CD4-positive, alpha-beta T cell treated with Interleukin-21 for 1 hour (primary cell): ENCODE data around the gene PAX3.

ENCODE experiments used
- DNase-seq: peaks from one replicate; pipeline ENCODE4 v3.0.0-alpha.2; 2020

The PAX3 gene

GRCh38 chr2:222295368-222296062 lies 3.3 kb downstream of the PAX3 start:
- no peak for DNase-seq

GRCh38 chr2:222294996-222295367 lies 3.8 kb downstream of the PAX3 start:
- DNase-seq: no peak

DNA sequence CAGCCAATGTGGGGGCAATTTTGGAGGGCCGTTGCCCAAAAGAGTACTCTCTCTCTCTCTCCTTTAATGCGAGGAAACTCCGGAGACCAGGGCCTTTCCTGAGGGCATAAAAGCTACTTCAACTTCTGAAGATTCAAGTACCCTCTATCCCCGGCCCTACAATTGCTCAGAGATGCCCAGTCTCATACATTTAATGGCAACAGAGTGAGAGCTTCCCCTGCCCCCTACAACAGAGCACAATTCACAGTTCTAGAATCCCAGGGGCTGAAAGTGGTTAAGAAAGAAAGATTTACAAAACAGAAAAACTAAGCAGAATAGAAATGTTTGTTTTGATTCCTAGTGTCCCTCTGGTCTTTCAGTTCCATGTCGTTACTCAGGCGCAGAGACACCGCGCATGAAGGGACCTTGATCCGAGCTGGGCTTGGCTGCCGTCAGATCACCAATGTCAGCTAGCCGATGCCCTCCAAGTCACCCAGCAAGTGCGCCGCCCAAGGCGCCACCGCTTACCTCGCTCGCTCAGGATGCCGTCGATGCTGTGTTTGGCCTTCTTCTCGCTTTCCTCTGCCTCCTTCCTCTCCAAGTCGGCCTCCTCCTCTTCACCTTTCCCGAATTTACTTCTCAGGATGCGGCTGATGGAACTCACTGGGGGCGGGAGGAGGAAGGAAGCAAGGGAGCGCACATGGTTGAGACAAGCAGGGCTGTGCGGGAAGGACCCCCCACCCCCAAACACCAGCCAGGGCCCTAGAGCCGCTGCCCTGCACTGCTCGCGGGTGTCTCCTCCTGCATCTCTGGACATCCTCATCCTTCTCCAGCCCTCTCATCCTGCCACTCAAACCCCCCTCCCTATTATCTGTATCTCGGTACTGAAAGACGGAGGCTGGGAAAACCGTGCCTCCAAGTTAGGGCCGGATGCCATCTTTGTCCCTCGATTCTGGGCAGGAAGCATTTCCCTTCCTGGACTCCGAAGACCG lies 4.9 kb downstream of the PAX3 start:
- DNase-seq: no peak

- no peak for DNase-seq
Observed at GRCh38 chr2:222292149-222293134, 6.4 kb downstream of the PAX3 start.

- DNase-seq: no peak
Observed at GRCh38 chr2:222291485-222291841, 7.3 kb downstream of the PAX3 start.

GRCh38 chr2:222290736-222291484 lies 7.9 kb downstream of the PAX3 start:
- DNase-seq: no peak

DNA sequence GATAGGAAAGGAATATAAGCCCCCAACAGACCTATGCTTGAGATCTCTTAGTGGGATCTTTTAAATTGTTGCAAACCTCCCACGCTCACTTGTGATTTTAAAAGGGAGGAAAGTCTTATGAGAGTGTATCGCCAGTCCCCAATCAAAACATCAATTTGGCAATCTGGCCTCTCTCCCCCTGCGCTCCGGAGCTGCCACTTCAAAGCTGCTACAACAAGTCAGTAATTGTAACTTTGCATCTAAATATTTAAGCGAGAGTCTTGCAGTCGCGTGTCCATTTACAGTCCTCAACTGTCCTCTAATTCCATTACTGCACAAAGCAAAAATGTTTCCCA lies 8.4 kb downstream of the PAX3 start:
- DNase-seq: no peak

DNA sequence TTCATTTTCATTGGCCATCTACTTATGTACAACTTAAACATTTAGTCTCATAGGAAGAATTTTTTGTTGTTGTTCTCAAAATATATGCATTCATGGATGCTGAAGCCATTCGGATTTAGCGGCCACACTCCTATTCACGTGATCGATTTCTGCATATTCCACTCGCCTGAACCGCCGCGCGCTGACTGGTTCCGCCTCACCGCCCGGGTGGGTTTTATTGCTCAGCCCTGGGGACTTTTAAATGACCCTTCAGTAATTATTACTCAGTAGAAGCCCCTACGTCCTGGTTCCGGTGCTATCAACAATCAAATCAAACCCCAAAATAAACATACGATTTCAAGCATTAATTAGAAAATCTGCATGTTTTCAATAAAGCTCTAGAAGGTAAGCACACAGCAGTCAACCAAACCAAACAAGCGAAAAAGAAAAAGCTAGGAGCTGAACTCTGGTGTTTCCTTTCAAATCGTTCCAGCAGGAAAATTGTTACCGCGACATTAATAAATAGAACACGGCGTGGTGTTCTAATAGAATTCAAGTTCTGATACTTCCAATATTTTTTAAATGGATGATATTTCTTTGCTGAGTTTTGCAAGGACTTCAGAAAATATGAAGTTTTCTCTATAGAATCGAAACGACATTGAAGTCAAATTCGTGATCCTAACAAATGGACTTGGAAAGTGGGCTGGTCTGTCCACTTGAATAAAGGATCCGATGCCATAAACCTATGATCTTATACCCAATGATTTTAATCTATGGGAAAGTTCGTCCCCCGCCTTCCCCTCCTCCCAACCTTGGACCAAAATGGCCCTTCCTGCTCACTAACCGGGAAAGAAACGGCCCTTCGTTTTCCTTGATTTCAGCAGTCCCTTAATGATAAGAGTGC lies 9.3 kb downstream of the PAX3 start:
- DNase-seq: no peak

DNA sequence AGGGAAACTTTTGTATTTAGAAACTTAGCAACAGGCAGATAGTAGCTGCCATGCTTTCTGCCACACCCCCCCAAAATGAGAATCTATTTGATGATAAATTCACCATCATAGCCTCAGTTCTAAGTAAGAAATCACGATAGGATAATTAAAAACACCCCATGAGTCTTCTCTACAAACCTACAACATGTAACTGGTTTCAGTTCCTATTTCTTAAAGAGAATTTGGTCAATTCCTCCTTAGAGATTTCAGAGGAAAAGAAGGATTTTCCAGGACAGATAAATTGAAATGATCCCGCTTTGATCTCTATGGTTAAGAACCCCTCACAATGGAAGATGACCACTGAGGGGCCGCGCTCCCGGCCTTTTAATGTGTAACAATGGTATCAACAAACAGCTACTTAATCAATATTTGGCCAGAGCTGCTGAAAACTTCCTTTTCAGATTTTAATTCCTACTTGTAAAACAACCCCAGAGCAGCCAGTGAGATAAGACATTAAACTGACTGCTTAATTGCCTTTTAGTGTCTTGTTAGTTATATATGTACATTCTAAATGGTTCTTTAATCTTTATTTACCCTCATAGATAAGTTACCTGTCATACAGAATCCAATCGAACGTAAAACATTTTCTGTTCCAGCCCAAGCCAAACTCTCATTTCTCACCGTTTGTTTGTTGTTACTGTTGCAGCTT lies 10.1 kb downstream of the PAX3 start:
- no peak for DNase-seq

DNA sequence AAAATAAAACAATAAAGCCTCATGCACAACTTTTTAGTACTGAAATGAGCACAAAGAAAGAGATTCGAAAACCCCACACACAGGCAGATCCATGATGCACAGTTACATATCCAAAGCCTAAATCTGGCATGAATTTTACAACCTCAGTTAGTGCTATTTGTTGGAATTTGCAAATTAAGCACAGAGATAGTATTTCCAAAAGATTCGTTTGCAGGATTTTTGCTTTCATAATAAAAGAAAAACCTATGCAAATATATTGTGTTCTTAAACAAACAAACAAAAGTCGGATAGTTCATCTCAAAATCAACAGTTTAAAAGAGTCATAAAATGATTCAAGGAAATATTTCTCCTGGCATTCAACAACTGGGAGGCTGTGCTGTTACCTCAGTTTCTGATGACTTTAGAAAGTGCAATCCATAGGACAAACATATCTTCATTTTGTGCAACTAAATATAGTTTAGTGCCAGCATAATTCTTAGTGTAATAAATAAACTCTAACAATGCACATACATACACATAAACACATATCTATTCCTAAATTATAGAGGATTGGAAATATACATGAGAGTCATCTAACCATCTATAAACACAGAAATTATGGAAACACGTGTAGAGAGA lies 10.8 kb downstream of the PAX3 start:
- DNase-seq: no peak

DNA sequence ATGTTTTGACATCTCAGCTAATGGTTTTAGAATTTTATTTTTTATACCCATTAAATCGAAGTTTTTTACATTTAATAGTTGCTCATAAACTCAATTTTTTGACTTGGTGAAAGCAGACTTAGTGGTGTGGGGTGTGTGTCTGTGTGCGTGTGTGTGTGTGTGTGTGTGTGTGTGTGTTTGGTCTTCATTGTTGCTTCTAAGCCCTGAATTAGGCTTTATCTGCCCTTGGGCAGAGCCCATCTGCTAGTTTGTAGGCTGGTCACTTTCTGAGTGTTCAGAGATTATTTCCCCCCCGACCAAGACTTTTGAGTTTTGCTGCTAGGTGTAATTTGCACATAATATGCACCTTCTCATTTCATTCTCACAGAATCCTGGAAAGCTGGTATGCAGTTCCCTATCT lies 14.3 kb downstream of the PAX3 start:
- DNase-seq: no peak

DNA sequence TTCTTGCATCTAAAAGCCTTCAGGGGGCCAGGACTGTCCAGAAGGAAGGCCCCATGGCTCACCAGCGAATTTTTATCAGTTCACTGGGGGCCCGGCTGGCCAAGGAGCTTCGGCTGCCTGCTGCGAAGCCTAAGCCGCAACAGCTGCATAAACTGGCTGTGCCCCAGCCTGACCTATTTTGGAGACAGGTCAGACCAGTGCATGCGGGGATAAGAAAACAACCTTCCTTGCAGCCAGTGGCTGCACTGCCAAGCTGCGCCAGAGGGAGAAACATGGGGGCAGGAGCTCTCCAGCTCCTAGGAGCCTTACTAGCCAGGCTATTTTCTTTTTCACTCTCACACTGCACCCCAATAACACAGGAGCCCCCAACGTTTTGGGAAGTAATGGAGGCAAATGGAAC lies 15.2 kb downstream of the PAX3 start:
- no peak for DNase-seq

- no peak for DNase-seq
Observed at GRCh38 chr2:222281506-222281905, 17.3 kb downstream of the PAX3 start.

DNA sequence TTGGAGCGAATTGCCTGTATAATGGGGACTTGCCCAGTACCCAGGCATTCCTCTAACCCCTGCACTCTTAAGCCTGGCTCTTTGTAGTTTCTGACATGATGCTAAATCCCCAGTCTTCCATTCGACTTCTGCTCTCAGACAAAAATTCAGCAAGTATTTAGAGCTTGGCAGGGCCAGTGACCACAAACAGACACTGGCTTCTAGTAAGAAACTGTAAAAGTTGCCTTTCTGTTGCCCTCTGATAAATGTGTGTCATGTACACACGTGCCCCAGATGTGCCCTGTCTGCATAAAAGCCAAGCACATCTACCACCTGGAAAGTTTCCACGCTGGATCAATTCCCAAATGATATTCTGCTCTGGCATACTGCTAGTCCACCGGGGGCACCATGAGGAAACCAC lies 18.0 kb downstream of the PAX3 start:
- no peak for DNase-seq

- DNase-seq: no peak
Observed at GRCh38 chr2:222272446-222273015, 26.3 kb downstream of the PAX3 start.

GRCh38 chr2:222271854-222272253 lies 26.9 kb downstream of the PAX3 start:
- DNase-seq: no peak

DNA sequence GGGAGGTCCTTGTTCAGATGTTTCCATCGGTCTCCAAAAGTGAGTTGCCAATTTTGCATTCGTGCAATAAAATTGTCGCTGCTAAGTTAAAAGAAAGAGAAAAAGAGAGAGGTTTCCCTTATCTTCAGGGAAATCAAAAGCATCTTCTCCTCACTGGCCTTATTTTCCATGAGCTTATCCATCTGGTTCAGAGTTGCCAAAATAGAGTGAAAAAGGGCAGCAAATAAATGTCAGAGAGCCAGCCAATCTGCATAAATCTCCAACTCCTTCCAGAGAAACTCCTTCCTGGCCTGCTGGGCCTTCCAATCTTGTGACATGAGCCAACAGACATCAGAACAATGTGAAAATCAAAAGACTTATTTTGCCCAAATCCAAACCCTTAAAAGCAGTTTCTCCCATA lies 28.4 kb downstream of the PAX3 start:
- no peak for DNase-seq

DNA sequence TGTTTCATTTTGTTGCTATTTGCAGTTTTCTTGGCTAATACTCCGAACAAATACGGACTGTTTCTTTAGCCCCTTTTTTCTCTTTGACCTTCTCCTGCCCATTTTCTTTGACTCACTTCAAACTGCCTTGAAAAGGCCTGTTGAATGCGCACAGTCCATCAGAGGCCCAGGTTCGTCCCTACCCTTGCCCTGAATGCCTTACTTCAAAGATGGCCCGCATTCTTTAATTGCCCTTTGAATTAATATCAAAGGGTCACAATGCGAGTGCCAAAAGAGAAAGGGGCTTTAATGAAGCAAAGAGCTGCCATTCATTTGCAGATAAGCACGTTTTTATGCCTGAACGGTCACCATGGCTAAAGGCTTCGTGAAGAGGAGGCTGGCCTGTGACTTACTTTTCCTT lies 29.7 kb downstream of the PAX3 start:
- no peak for DNase-seq

DNA sequence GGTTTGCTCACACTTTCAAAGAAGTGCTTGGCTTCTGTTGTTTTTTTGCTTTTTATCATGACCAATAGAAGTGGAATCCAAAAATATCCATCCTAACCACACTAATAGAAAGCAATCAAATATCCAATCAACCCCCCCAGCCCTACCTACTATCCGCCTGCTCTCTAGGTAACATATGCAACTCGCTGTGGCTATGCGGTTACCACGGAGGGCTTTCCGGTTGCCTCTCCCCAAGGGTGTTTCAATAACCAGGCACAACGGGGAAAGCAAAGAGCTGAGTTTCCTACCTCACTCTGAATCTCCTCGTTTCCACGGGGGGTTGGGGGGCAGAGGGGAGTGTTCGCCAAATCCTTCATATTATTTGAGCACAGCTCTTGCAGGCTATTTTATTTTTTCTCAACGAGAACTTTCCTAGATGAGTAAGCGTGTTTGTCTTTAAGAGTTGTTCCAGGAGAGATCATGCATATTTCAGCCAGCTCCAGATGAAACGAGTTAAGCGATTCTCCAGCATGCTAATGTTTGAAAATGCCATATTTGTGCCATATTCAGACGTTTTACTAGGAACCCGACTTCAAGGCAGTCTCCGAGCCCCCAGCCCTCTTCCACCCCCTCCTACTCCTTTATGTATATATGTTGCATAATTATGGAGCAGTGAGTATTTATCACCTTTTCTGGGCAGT lies 30.3 kb downstream of the PAX3 start:
- DNase-seq: no peak
